HG02840 (cell line): ENCODE data around the gene RAD51B.
A peak's percentile ranks its signal among the peaks of the same experiment; 100 is the strongest.

ENCODE experiments used
- ATAC-seq: cut with Tn5 transposase; IDR thresholded peaks from one replicate; pipeline ENCODE4 v1.9.1; 2021; ENCODE audit warnings: mild to moderate bottlenecking, moderate library complexity, moderate number of reproducible peaks; ENCODE audit not compliant: unreplicated experiment, low FRiP score

Gene RAD51B

DNA sequence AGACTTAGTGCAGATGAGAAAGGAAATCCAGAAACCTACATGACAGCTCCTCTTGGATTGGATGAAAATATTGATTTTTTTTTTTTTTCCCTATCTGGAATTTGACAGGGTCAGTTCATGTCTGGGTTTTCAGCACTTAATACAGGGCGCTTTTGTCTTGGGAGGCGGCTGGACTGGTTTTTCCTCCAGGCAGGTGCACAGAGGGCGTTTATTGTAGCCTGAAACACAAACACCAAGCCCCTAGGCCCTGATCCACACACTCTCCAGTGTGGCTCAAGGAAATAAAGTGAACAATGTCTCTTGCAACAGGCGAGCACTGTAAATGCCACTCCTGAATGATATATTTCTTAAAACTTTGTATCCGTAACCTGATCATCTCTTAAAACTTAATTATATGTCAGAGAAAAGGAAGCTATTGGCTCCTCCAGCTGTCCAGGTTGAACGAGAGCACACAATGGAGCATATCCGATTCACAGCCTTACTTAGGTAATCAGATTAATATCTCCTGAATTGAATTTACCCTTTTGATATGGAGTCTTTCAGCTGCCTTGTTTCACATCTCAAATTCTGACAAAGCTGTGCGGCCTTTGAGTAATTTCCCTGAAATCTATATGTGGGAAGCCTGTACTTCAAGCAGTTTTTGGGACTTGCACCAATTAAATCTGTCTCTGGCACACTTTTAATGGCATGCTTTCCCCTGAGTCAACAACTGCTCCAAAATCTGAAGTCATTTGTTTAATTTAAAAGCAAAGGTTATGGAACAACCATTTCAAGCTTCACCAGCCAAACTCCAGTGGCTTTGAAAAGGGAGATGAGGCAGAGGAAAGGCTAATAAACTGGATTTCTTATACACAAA, 487.6 kb downstream of the RAD51B start:
- no peak for ATAC-seq

DNA sequence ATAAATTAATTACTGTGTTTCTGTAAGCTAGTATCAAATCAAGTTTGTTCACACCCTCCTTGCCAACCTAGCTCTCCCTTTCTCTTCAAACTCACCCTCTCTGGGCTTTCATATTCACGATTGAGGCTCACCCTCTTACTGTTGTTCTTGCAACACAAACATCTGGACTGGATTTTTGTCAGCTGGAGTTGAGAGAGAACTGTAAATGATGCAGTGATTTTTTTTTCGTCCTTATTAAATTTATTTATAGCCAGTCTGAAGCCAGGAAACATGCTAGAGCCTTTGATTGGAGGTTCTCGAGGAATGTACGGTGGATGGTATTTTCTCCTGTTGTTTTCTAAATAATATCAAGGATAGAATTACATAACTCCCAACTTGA, 488.2 kb downstream of the RAD51B start:
- no peak for ATAC-seq

DNA sequence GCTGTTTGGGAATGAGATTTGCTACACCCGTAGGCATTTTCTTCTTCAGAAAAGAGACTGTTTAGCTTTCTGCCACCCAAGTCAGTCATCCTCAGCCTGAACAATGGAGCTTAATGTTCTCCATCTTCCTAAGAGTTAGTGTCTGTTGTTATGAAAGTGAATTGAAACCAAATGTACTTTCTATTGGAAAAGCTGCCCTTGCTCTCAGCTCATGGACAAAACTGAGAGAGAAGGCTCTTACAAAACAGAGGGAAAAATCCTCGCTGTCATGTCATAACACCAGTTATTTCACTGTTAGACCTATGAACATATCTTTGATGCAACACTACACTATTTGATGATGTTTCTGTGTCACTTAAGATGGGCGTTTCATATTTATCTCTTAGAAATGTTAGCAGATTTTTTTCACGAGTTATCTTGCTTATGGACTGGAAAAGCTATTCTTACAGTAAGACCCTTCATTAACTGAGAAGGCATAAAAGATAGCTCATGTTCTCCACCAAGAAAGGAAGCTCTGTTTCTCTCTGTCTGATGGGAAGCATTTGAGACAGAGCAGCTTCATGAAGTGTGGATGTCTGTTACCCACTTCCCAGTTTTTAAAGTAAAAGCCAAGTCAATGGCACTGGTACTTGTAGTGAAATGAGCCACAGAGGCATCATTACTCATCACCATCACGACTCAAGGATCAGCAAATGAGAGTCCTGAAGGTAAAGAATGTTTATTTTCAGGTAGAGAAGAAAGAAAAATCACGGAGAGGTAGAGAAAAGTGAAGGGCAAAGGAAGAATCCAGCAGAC, 489.3 kb downstream of the RAD51B start:
- no peak for ATAC-seq

DNA sequence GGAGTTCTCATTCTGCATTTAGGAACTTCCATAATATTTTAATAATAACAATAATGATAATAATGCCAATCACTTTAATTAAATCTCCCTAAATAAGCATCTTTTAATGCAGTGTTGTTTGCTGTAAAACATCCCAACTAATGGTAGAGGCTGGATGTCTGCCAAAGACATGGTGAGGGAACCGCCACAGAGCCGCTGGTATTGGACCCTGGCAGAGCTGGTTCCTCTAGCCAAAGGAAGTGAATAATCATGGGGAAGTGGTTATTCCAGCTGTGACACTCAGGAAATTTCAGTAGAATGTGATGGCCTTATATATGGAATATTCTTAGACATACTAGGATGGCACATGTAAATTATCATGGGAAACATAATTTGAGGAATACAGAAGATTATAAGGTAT, 490.0 kb downstream of the RAD51B start:
- ATAC-seq: no peak

DNA sequence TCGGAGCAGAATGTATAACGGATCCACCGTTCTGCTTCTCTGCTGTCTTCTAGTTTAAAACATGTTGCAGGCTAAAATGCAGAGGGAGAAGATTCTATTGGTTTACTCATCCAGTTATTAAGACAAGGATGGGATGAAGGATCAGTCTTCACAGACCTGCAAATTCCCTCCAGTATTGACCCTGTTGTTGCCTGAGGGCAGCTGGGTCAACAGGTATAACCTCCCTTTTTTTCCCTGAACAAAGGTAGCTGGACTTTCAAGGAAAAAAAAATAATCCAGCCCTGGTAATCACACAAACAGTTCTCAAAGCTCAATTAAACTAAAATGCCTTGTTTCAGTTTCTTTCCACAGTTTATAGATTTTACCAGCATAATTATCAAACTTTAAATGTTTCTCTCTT, 492.7 kb downstream of the RAD51B start:
- no peak for ATAC-seq

DNA sequence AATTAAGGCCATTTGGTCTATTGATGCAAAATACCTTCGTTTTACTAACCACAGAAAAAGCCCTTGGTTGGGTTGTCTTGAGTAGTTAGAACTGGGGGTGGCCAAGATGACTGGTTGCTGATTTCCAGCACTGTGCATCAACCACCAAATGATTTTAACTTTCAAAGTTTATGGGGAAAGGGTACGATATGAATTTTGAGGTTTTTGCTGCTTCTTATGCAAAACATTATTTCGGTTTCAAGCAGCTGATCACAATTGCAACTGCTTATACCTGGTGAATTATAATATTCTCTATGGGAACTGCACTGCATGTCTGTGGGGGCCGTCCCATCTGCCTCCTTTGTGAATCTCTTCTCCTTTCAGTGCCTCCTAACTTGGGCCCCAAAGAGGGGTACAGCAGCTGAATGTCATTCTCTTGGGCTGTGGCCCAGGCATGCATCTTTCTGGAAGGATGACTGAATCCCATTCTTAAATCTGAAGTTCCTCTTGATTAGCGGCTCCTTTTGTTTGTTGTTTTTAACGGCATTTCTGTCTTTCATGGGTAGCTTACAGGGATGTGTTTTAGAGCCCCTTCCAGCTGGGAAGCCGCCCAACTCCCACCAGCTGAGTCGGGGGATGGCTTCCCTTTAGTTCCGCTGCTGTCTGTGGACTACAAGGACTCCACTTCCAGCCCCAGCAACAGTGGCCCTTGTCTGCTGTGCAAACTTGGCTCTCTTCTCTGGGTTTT, 493.5 kb downstream of the RAD51B start:
- ATAC-seq: peak; percentile 92

DNA sequence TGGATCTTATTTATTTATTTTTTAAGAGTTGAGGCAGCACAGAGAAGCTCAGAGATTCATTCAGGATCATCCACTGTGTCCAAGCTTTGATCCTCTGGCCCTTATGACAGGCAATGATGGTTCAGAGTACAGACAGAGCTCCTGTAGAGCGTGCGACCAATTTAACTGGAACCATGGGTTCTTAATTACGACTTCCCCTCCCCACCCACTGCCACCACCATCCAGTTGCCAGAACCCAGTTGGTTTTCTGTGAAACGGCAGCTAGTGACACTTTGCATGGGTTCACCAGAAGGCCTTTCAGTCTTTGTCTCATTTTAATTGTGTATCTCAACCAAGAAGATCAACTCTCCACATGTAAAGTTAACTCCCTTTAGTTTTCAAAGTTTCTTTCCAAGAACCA, 495.1 kb downstream of the RAD51B start:
- ATAC-seq: no peak

DNA sequence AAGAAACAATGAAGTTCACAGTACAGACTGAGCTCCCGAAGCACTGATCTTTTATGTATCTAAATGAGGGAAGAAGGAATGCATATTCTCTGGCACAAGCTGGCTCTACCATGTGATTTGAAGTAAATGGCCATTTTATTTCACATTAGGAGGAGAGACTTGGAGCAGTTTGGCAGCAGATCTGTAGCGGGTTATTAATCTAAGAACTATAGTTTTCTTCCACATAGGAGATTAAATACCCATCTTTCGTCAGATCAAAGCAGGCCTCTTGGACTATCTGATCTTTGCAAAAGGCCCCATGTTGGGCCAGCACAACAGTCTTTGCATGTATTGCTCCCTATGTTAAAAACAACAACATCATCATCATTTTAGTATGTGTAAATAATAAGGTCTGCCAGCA, 495.5 kb downstream of the RAD51B start:
- ATAC-seq: no peak

DNA sequence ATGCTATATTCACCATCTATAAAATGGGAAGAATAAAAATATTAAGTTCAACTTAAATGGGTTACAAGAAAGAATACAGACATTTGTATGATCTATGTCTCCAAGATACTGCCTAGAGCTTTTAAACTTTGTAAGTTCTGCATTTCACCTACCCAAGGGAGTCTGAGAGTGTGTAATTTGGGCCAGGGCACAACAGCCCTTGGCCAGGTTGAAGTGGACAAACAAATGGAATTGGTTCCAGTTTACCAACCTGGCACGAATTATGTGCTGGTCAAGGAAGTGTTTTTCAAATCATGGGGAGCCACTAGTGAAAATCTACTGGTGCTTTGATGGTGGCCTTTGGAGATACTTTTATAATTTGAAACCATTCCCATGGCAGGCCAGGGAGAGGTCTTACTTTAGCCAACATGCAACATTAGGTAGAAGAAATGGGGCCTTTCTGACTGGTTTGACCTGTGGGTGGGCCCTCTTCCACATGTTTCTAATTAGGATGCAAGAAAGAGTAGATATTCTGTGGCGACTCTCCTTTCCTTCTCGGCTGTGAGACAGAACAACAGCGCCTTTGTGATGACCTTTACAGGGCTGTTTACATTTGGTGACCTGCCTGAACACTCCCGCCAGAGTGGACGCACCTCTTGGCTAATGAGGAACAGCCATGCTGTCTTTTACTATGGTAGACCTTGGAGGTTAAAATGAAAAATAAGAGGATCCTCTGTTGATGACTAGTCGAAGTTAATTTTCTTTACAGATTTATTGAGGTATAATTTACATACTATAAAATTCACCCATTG, 496.7 kb downstream of the RAD51B start:
- ATAC-seq: no peak

DNA sequence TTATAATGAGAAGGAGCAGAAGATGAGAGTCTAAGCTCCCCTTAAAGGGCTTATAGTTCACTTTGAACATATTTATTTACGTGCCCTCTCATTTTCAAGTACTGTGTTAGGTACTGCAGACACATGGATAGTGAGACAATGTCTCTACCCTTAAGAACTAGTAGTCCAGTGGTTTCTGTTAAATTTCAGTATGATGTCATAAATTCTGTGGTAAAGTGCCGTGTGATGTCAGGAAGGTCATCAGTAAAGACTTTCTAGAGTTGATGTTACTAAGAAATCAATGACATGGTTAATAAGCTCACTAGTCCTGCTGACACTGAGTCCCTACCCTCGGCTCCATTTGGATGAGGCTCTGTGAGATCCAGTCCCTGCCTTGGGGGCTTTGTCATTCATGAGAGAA, 497.7 kb downstream of the RAD51B start:
- ATAC-seq: no peak

DNA sequence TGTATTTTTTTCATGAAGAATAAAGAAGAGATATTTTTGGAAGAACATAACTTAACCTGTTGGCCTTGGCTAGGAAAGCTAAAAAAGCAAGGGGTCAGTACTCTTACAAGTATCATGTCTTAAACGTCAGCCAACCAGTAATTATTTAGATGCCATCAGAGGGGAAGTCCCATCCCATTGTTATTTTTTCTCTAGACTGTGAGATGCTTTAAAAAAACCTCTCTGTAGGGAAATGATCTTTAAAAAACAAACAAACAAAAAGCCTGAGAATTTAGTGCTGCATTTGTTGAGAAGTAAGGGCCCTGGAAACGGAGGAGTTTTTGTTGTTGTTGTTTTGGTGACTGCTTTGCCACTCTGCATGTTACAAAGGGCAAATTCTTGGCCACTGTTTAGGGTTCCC, 499.2 kb downstream of the RAD51B start:
- ATAC-seq: no peak

DNA sequence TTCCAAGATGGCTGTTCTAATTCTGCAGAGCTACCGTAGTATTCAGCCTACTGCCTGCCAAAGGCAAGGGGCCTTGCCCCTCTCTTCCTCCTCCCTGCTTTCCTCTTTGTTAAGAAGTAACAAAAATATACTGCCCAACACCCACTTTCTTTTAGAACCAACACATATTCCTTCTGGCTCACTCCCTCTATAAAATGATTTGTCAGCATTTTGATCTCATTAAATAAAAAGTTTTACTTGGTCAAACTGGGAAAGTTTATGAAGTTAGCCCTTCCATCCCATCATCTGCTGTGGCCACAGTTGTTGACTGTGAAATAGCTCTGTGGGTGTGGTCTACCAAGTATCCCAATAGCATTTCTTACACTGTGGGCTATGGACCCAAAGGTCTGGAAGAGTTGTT, 500.9 kb downstream of the RAD51B start:
- no peak for ATAC-seq

DNA sequence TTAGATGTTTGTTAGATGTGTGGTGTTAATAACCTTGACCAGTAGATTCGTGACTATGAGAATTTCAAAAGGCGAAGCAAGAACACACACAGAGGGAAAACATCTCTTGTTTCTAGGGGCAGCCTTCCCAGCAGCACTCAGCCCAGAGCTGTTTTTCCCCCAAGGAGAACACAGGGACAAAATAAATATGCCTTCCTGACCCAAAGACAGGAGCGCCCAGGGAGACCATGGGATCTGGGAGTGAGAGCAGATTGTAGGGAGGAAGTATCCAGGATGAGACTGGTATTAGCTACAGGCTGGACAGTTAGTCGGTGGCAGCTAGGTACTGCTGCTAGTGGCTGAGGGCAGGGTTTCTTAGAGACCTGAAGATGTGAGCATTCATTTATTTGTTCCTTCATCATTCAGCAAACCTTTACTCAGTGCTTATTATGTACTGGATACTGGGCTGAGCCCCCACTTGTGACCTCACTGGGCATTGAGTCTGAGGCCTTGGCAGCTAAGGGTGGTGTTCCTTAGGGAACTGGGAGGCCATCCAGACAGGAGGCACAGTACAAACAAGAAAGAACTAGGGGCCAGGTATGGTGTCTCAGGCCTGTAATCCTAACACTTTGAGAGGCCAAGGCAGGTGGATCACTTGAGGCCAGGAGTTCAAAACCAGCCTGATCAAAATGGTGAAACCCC, 503.5 kb downstream of the RAD51B start:
- ATAC-seq: no peak

DNA sequence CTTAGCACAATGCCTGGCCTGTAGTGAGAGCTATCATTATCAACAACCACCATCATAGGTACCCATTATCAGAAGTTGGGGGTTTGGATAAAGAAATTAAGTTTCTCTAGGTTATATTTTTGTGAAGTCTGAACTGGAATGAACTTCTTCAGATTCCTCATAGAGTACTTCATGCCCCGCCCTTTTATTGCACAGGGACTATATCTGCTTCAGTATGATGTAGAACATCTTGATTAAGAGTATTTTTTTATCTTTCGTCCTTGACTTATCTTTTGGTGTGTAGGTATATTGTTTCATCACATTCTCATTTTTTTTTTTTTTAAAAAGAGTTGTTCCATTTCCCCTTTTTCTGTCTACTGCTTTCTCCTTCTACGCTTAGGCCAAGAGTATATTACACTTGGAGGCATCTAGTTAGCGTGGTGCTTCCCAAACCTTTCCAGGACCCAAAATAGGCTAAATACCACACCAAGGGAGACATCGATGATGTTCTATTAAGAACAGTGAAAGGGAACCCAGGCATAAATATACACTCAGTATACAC, 505.8 kb downstream of the RAD51B start:
- ATAC-seq: no peak

DNA sequence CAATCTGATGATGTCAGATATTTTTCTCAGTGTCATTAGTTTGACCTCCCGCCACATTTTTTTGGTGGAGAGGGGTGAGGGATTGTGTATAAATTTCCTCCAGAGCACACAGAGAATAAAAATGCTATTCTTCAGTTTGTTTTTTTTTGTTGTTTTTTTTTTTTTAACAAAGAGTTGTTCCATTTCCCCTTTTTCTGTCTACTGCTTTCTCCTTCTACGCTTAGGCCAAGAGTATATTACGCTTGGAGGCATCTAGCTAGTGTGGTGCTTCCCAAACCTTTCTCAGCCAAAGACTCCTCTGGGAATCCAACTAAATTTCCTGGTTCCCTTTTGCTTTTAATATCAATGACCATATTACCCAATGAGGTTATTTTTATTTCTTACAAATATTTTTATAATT, 507.7 kb downstream of the RAD51B start:
- no peak for ATAC-seq

DNA sequence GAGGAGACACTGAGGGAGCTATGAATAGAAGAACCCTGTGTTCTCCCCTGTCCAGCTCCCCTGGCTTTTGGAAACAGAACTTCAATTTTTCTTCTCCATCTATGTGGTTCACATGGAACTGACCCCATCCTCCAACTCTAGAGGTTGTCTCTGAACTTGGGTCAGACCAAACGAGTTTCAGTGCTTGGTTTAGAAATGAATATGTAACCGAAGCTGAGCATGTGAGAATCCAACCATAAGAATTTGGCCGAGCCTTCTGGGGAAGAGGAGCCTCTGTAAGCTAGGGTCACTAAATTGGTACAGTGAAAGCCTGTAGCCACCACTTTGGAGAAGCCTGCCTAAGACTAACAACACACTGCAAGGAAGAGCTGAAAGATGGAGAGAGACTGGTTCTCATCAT, 508.9 kb downstream of the RAD51B start:
- ATAC-seq: no peak

DNA sequence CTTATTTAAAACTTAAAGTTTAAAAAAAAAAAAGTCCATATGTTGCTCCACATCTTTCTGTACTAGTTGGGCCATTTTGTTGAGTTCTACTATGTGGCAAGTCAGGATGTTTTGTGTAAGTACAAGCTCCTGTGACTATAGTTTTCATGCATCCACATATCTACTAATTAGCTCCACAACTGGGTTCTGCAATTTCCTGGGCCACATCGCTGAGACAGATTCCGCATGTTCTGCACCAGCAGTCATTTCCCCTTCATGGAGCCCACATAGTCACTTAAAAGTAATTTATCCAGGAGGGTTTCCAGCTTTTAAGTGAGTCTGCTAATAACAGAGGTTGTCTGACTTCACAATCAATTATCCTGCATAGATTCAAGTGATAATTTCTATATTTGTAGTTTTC, 511.8 kb downstream of the RAD51B start:
- ATAC-seq: no peak

DNA sequence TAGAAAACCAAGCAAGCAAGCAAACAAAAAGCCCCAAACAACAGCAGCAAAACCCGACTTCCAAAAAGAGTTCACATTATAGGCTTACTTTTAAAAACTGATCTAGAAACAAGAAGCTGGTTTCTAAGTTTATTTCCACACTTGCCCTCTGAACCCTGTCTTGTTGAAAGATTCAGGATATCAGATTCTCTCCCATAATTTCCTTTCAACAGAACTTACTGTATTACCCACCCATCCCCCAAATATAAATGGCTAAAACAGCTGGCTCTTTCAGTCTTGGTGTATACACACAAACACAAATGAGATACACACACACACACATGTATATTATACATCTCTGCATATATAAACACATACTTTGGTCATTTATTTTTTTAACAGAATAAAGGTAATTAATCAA, 512.4 kb downstream of the RAD51B start:
- no peak for ATAC-seq

DNA sequence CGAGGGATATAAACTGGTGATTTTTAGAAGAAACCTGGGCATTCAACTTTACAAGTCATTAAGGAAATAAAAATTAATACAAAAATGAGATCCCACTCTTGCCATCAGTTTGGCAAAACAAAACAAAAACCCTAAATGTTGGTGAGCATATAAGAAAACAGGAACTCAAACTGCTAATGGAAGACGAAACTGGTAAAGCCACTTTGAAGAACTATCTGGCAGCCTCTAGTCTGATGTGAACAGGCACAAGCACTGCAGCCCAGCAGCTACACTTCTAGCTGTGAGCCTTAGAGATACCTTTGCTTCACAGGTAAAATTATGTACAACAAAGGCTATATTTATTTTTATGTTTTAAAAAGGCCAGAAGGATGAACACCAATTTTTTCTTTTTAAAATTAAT, 513.7 kb downstream of the RAD51B start:
- no peak for ATAC-seq

DNA sequence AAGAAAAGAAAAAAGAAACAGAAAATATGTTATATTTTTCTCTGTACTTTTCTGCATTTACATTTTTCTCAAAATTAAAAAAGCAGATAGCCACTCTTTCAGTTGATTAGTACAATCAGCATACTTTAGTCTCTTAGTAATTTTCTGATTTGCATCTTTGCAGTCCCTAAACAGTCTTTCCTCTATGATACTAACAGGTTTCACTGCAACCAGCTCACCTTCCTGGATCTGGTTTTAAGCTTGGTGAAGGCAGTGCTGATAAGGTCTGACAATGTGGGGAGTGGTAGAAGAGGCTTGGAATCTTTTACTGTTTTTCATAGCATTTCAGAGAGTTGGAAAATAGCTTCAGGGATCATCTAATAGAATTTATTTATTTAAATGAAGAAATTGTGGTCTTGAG, 515.7 kb downstream of the RAD51B start:
- ATAC-seq: no peak
